ENCODE measurements around the gene NPHS1.

DNA sequence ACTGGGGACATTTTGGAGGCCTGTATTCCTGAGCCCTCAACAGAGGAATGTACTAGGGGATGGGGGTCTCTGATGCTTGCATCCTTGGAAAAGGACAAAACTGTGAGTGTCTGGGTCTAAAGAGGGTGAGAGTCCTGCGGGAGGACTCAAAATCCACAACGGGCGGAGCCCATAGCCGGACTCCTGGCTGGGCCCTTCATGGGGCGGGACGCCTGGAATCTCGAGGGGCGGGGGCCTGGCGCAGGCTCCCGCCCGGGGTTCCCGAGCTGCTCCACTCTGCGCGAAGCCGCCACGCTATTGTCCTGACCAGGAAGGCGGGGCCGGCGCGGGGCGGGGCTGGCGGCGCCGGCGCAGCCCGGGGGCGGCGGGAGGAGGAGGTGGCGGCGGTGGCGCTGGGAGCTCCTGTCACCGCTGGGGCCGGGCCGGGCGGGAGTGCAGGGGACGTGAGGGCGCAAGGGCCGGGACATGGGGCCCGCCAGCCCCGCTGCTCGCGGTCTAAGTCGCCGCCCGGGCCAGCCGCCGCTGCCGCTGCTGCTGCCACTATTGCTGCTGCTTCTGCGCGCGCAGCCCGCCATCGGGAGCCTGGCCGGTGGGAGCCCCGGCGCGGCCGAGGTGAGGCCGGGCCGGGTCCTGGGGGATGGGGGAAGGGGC lies 16.0 kb upstream of the NPHS1 start, which contains the start of gene APLP1:
- TF ChIP-seq, protein P1, sequence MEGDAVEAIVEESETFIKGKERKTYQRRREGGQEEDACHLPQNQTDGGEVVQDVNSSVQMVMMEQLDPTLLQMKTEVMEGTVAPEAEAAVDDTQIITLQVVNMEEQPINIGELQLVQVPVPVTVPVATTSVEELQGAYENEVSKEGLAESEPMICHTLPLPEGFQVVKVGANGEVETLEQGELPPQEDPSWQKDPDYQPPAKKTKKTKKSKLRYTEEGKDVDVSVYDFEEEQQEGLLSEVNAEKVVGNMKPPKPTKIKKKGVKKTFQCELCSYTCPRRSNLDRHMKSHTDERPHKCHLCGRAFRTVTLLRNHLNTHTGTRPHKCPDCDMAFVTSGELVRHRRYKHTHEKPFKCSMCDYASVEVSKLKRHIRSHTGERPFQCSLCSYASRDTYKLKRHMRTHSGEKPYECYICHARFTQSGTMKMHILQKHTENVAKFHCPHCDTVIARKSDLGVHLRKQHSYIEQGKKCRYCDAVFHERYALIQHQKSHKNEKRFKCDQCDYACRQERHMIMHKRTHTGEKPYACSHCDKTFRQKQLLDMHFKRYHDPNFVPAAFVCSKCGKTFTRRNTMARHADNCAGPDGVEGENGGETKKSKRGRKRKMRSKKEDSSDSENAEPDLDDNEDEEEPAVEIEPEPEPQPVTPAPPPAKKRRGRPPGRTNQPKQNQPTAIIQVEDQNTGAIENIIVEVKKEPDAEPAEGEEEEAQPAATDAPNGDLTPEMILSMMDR (IDR thresholded peaks at IDR 0.05) = no peak
- no peak for TF ChIP-seq POLR2A (IDR thresholded peaks at IDR 0.05)

All from testis (tissue), 2 donors.